ENCODE data around the gene ERGIC3. TPM values are rescaled to one million over a fixed set of nuclear protein-coding genes. Genes with fewer than 3 reads are reported as not detected.

The ERGIC3 gene
- total RNA-seq, 4 donors from 2014 or later: 129 to 200 (median 163) TPM

DNA sequence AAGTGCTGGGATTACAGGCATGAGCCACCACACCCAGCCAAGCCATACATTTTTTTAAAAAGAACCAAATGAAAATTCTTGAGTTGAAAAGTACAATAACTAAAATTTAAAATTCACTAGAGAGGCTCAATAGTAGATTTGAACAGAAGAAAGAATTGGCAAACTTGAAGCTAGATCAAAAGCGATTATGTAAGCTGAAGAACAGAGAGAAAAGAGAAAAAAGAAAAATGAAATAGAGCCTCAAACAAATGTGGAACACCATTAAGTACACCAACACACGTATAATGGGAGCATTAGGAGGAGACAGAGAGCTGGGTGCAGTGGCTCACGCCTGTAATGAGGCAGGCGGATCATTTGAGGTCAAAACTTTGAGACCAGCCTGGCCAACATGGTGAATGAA is 31.0 kb downstream of the ERGIC3 start:
- Histone ChIP-seq H3K27ac (no peak overlapping the region), H3K36me3 (no peaks in the 10 kb centered on the region), H3K4me3 (no peak overlapping the region), H3K4me1 (no peaks in the 10 kb centered on the region), H3K9me3 (peaks cover 0 to 13% (median 0%) of the 10 kb centered on the region in 3 donors), H3K27me3 (no peaks in the 10 kb centered on the region)
- no peak for ATAC-seq
- WGBS, 2 donors (ENCODE audit: low coverage in 1 of 2): 92 to 98% methylated on average over 4 of the region's 4 CpGs
- TF ChIP-seq POLR2AphosphoS5 (IDR thresholded peaks at IDR 0.05) (no peak), EP300 (IDR thresholded peaks at IDR 0.05) (no peak), POLR2A (IDR thresholded peaks at IDR 0.05) (no peak)
- TF ChIP-seq, protein P1, sequence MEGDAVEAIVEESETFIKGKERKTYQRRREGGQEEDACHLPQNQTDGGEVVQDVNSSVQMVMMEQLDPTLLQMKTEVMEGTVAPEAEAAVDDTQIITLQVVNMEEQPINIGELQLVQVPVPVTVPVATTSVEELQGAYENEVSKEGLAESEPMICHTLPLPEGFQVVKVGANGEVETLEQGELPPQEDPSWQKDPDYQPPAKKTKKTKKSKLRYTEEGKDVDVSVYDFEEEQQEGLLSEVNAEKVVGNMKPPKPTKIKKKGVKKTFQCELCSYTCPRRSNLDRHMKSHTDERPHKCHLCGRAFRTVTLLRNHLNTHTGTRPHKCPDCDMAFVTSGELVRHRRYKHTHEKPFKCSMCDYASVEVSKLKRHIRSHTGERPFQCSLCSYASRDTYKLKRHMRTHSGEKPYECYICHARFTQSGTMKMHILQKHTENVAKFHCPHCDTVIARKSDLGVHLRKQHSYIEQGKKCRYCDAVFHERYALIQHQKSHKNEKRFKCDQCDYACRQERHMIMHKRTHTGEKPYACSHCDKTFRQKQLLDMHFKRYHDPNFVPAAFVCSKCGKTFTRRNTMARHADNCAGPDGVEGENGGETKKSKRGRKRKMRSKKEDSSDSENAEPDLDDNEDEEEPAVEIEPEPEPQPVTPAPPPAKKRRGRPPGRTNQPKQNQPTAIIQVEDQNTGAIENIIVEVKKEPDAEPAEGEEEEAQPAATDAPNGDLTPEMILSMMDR (IDR thresholded peaks at IDR 0.05): no peak

DNA sequence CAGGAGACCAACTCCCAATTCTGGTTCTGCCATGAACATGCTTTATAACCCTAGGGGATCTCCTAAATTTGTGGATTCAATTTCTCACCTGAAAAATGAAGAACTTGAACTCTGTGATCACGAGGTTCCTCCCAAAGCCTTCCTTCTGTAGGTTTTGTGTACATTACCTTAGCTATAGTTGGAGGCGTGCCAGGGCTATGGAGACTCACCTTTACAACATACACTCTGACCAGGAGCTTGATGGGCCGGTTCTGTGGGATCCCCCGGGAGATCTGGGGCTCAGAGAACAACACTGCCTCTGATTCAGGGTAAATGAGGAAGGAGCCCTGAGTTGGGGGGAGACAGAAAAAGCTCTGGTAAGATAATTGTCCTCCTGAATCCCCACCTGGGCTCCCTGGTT is 34.1 kb downstream of the ERGIC3 start:
- WGBS, 2 donors (ENCODE audit: low coverage in 1 of 2): 70 to 90% methylated on average over 2 to 4 of the region's 4 CpGs
- H3K4me3 ChIP-seq: no peak overlapping the region
- H3K4me1 ChIP-seq: no peaks in the 10 kb centered on the region
- H3K9me3 ChIP-seq: peaks cover 0 to 13% (median 0%) of the 10 kb centered on the region in 3 donors
- H3K27ac ChIP-seq: no peak overlapping the region
- no peaks in the 10 kb centered on the region for H3K36me3 ChIP-seq
- TF ChIP-seq EP300 (IDR thresholded peaks at IDR 0.05) (no peak), POLR2AphosphoS5 (IDR thresholded peaks at IDR 0.05) (no peak), POLR2A (IDR thresholded peaks at IDR 0.05) (no peak)
- TF ChIP-seq, protein P1 (IDR thresholded peaks at IDR 0.05): no peak
- ATAC-seq: no peak
- no peaks in the 10 kb centered on the region for H3K27me3 ChIP-seq

DNA sequence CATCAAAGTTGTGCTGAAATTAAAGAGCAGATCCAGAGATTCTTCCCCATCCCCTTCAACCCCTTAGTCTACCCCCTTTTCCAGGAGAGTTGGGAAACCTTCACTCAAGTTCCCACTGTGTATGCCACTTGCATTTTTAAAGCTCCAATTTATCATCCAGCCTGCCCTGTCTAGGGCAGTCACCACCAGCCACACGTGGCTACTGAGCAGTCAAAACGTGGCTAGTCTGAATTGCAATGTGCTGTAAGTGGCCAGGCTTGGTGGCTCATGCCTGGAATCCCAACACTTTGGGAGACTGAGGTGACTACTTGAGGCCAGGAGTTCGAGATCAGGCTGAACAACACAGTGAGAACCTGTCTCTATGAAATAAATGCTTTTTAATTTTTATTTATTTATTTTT is 34.9 kb downstream of the ERGIC3 start:
- no peak for TF ChIP-seq EP300 (IDR thresholded peaks at IDR 0.05)
- no peak for TF ChIP-seq POLR2AphosphoS5 (IDR thresholded peaks at IDR 0.05)
- TF ChIP-seq POLR2A (IDR thresholded peaks at IDR 0.05): no peak
- TF ChIP-seq, protein P1 (IDR thresholded peaks at IDR 0.05): no peak
- no peak for ATAC-seq
- Histone ChIP-seq H3K4me3 (no peak overlapping the region), H3K27ac (no peak overlapping the region), H3K9me3 (peaks cover 0 to 19% (median 0%) of the 10 kb centered on the region in 3 donors), H3K4me1 (no peaks in the 10 kb centered on the region), H3K36me3 (no peaks in the 10 kb centered on the region), H3K27me3 (no peaks in the 10 kb centered on the region)
- WGBS, 2 donors (ENCODE audit: low coverage in 1 of 2): 60 to 72% methylated on average over 1 to 3 of the region's 3 CpGs

DNA sequence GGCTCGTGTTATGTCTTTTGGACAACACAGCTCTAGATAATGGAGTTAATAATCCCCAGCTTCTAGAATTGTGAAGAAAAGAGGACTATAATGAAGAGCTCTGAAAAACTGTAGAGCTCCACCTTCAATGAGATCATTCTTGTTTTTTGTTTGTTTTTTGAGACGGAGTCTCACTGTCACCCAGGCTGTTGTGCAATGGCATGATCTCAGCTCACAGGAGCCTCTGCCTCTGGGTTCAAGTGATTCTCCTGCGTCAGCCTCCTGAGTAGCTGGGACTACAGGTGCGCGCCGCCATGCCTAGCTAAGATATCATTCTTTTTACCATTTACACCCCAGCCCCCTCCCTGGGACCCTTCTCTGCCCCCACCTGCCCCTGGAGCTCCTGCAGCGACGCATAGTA is 36.6 kb downstream of the ERGIC3 start:
- H3K4me3 ChIP-seq: no peak overlapping the region
- no peaks in the 10 kb centered on the region for H3K36me3 ChIP-seq
- peaks cover 0 to 14% (median 0%) of the 10 kb centered on the region in 3 donors for H3K9me3 ChIP-seq
- TF ChIP-seq, protein P1 (IDR thresholded peaks at IDR 0.05): no peak
- TF ChIP-seq POLR2AphosphoS5 (IDR thresholded peaks at IDR 0.05) (no peak), POLR2A (IDR thresholded peaks at IDR 0.05) (no peak), EP300 (IDR thresholded peaks at IDR 0.05) (no peak)
- H3K27ac ChIP-seq: no peak overlapping the region
- H3K27me3 ChIP-seq: no peaks in the 10 kb centered on the region
- WGBS, 2 donors (ENCODE audit: low coverage in 1 of 2): 85 to 93% methylated on average over 5 to 6 of the region's 8 CpGs
- ATAC-seq: no peak
- H3K4me1 ChIP-seq: no peaks in the 10 kb centered on the region

DNA sequence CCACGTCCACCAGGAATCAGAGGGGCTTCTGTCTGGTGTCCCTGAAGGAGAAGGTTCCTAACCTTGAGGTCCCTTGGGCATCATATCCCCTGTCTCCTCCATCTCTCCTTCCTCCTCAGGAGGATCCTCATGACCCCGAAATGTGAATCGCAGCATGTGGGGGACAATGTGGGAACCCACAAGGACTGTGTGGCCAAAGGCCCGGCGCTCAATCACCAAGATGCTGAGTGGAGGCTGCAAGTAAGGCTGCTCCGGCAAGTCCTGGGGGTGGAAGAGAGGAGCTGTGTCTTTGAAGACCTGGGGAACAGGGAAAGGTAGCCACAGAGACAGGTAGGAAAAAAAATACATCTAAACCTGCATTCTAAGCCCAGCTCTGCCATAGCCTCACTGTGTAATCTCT is 37.3 kb downstream of the ERGIC3 start:
- 86 to 100% methylated on average over 3 to 4 of the region's 6 CpGs for WGBS, 2 donors (ENCODE audit: low coverage in 1 of 2)
- H3K4me3 ChIP-seq: no peak overlapping the region
- H3K9me3 ChIP-seq: peaks cover 0 to 14% (median 0%) of the 10 kb centered on the region in 3 donors
- H3K4me1 ChIP-seq: no peaks in the 10 kb centered on the region
- TF ChIP-seq EP300 (IDR thresholded peaks at IDR 0.05) (no peak), POLR2A (IDR thresholded peaks at IDR 0.05) (no peak), POLR2AphosphoS5 (IDR thresholded peaks at IDR 0.05) (no peak)
- TF ChIP-seq, protein P1 (IDR thresholded peaks at IDR 0.05): no peak
- no peak overlapping the region for H3K27ac ChIP-seq
- ATAC-seq: no peak
- H3K27me3 ChIP-seq: no peaks in the 10 kb centered on the region
- no peaks in the 10 kb centered on the region for H3K36me3 ChIP-seq

Measured in gastroesophageal sphincter (tissue), 4 donors.